HepG2 (cell line): ENCODE results near the gene TSEN34. TPM values are rescaled to one million over a fixed set of nuclear protein-coding genes. Genes with fewer than 3 reads are reported as not detected.

ENCODE experiments used
- HNRNPL ChIP-seq: fragments of 200-400 bp; formaldehyde crosslinking; IDR thresholded peaks from 2 replicates; pipeline ENCODE4 v1.6.1; 2017; ENCODE audit warnings: mild to moderate bottlenecking, low read depth, low read length
- KDM5A ChIP-seq: fragments of 200-600 bp; sonication (generic); IDR thresholded peaks from 2 replicates; pipeline ENCODE4 v1.7.0; 2018; ENCODE audit warnings: antibody characterized with exemption, mild to moderate bottlenecking, low read length, borderline replicate concordance
- MEF2D ChIP-seq: sonication (generic); formaldehyde crosslinking; IDR thresholded peaks from 2 replicates; pipeline ENCODE4 v1.5.1; 2020; ENCODE audit warnings: mild to moderate bottlenecking, missing genetic modification reagents
- NCOA1 ChIP-seq: sonication (generic); formaldehyde crosslinking; IDR thresholded peaks from 2 replicates; pipeline ENCODE4 v1.9.0; 2021; ENCODE audit warnings: missing genetic modification reagents
- NFYB ChIP-seq: sonication (generic); formaldehyde crosslinking; IDR thresholded peaks from 2 replicates; pipeline ENCODE4 v1.4.0; 2020; ENCODE audit warnings: missing genetic modification reagents
- PRMT3 ChIP-seq: sonication (generic); formaldehyde crosslinking; IDR thresholded peaks from 2 replicates; pipeline ENCODE4 v1.8.1; 2022; ENCODE audit warnings: low read depth, mild to moderate bottlenecking, moderate library complexity, missing genetic modification reagents, borderline replicate concordance
- RFX3 ChIP-seq: IDR thresholded peaks from 2 replicates; pipeline ENCODE4 v1.6.1; 2016; ENCODE audit warnings: missing biosample characterization, missing genetic modification reagents
- STAT5B ChIP-seq: sonication (generic); formaldehyde crosslinking; IDR thresholded peaks from 2 replicates; pipeline ENCODE4 v1.4.0; 2020; ENCODE audit warnings: missing genetic modification reagents
- SUZ12 ChIP-seq: fragments of 150-350 bp; IDR thresholded peaks from 2 replicates; pipeline ENCODE4 v1.6.1; 2014; ENCODE audit warnings: low read depth, low read length
- ZEB1 ChIP-seq: IDR thresholded peaks from 2 replicates; pipeline ENCODE4 v1.6.1; 2012; ENCODE audit warnings: mild to moderate bottlenecking, low read depth, inconsistent platforms; ENCODE audit not compliant: insufficient replicate concordance
- ZFAT ChIP-seq: sonication (generic); formaldehyde crosslinking; conservative IDR thresholded peaks from 2 replicates; pipeline ENCODE4 v1.8.1; 2023; ENCODE audit warnings: missing genetic modification reagents, inconsistent platforms
- ZFP90 ChIP-seq: sonication (generic); formaldehyde crosslinking; IDR thresholded peaks from 2 replicates; pipeline ENCODE4 v1.8.0; 2022; ENCODE audit warnings: missing genetic modification reagents, mild to moderate bottlenecking, inconsistent platforms, borderline replicate concordance
- ZNF234 ChIP-seq: sonication (generic); formaldehyde crosslinking; conservative IDR thresholded peaks from 2 replicates; pipeline ENCODE4 v1.5.1; 2020; ENCODE audit warnings: mild to moderate bottlenecking, missing genetic modification reagents
- polyA plus RNA-seq, 8 experiments: library from polyadenylated mRNA; depleted of rRNA in 3 of 8; stranded (reverse) in 7 of 8; unstranded in 1 of 8; fragments of >200 nt; fragmentation: Illumina TruSeq in 4 of 8; extraction: Trizol in 4 of 8; gene quantifications; 2 replicates each; pipeline versions ENCODE4 v1.2.1 to v1.2.3, GENCODE V29; 2011 to 2016; ENCODE audit warnings: low read depth in 4 of 8, missing spikeins in 1 of 8, mixed read lengths in 1 of 8; ENCODE audit not compliant: insufficient read depth in 1 of 8
- total RNA-seq, 5 experiments: library from RNA; depleted of rRNA; stranded (reverse); fragments of >200 nt; fragmentation: Illumina TruSeq; extraction: Trizol; gene quantifications; 2 replicates each; pipeline ENCODE4 v1.2.3, GENCODE V29; 2016; ENCODE audit warnings: low read depth in 1 of 5
- TF ChIP-seq, protein P1 (sequence below): sonication (generic); formaldehyde crosslinking; IDR thresholded peaks from 2 replicates; pipeline ENCODE4 v1.5.1; 2020; ENCODE audit warnings: mild to moderate bottlenecking, missing genetic modification reagents, moderate library complexity
- TF ChIP-seq, protein P2 (sequence below): sonication (generic); formaldehyde crosslinking; IDR thresholded peaks from 2 replicates; pipeline ENCODE4 v1.4.0; 2020; ENCODE audit warnings: missing genetic modification reagents

The TSEN34 gene
- total and polyA plus RNA-seq, 2 of the 13 experiments (the other 11 are each of a cell fraction or from before 2014, with no cell fraction given): 55.1 to 65.4 TPM

DNA sequence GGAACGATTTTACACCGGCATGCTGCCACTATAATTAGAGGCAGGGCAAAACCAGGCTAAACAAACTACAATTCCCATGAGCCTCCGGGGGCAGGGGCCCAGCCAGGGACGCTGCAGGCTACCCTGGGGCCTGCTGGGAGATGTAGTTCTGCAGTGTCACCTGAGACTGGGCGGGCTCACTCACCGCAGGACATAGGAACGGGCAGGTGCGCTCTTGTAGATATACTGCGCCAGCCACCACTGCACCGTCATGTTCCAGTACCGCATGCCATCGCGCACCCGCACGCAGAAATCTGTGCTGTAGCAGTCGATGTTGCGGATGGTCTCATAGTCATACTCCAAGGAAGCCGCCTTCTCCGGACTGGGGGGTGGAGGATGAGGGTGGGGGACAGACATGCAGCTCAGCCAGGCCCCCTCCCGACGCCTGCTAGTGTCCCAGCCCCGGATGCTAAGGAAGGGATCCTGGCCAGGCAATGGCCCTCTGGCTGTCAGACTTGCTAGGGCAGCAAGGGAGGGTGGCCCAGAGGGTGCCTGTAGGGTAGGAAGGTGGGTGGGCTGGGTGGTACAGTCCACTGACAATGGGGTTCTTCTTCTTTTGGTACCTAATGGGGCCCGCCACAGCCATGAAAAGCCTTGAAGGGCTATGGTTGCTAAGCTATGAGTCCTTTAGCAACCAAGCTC is 12.4 kb upstream of the TSEN34 start (continued):
- no peak for TF ChIP-seq PRMT3 (CRISPR knock-in tag)
- no peak for TF ChIP-seq NCOA1 (CRISPR knock-in tag)
- TF ChIP-seq STAT5B: no peak
- TF ChIP-seq, protein P1, sequence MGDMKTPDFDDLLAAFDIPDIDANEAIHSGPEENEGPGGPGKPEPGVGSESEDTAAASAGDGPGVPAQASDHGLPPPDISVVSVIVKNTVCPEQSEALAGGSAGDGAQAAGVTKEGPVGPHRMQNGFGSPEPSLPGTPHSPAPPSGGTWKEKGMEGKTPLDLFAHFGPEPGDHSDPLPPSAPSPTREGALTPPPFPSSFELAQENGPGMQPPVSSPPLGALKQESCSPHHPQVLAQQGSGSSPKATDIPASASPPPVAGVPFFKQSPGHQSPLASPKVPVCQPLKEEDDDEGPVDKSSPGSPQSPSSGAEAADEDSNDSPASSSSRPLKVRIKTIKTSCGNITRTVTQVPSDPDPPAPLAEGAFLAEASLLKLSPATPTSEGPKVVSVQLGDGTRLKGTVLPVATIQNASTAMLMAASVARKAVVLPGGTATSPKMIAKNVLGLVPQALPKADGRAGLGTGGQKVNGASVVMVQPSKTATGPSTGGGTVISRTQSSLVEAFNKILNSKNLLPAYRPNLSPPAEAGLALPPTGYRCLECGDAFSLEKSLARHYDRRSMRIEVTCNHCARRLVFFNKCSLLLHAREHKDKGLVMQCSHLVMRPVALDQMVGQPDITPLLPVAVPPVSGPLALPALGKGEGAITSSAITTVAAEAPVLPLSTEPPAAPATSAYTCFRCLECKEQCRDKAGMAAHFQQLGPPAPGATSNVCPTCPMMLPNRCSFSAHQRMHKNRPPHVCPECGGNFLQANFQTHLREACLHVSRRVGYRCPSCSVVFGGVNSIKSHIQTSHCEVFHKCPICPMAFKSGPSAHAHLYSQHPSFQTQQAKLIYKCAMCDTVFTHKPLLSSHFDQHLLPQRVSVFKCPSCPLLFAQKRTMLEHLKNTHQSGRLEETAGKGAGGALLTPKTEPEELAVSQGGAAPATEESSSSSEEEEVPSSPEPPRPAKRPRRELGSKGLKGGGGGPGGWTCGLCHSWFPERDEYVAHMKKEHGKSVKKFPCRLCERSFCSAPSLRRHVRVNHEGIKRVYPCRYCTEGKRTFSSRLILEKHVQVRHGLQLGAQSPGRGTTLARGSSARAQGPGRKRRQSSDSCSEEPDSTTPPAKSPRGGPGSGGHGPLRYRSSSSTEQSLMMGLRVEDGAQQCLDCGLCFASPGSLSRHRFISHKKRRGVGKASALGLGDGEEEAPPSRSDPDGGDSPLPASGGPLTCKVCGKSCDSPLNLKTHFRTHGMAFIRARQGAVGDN: 0 out of 2 replicates have a peak, but pooled peaks have one; percentile 10
- TF ChIP-seq MEF2D (CRISPR knock-in tag): no peak
- no peak for TF ChIP-seq ZFP90
- TF ChIP-seq, protein P2, sequence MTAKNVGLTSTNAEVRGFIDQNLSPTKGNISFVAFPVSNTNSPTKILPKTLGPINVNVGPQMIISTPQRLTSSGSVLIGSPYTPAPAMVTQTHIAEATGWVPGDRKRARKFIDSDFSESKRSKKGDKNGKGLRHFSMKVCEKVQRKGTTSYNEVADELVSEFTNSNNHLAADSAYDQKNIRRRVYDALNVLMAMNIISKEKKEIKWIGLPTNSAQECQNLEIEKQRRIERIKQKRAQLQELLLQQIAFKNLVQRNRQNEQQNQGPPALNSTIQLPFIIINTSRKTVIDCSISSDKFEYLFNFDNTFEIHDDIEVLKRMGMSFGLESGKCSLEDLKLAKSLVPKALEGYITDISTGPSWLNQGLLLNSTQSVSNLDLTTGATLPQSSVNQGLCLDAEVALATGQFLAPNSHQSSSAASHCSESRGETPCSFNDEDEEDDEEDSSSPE: no peak
- TF ChIP-seq SUZ12: peak; percentile 80
- TF ChIP-seq KDM5A: no peak
- TF ChIP-seq RFX3: no peak
- no peak for TF ChIP-seq ZFAT (CRISPR knock-in tag)
- no peak for TF ChIP-seq HNRNPL
- TF ChIP-seq ZEB1: no peak
- no peak for TF ChIP-seq NFYB (CRISPR knock-in tag)
- no peak for TF ChIP-seq ZNF234 (CRISPR knock-in tag)
